Activated CD8-positive, alpha-beta T cell treated with anti-CD3 and anti-CD28 coated beads for 36 hours (primary cell): Measurements from ENCODE around the gene BIRC6. TPM values are rescaled to one million over a fixed set of nuclear protein-coding genes. Genes with fewer than 3 reads are reported as not detected.

ENCODE experiments used
- ATAC-seq: fragments of 200-7000 bp; cut with Tn5 transposase; one replicate; pipeline ENCODE4 v1.10.0; 2021; ENCODE audit warnings: mild to moderate bottlenecking, moderate library complexity
- CTCF ChIA-PET: fragments of 350-600 bp; sonication (Branson Sonifier 250); formaldehyde crosslinking; loops from one replicate; lab custom pipeline; 2021; ENCODE audit warnings: antibody characterized with exemption; lab: Charles Lee
- POLR2A ChIA-PET: fragments of 350-600 bp; sonication (Branson Sonifier 250); formaldehyde crosslinking; loops from one replicate; lab custom pipeline; 2021; ENCODE audit warnings: antibody characterized with exemption; lab: Charles Lee
- DNase-seq: peaks from one replicate; pipeline ENCODE4 v3.0.0-alpha.2; 2020
- H3K27ac Mint-ChIP-seq: one replicate; pipeline ENCODE4 v1.8.0; 2021; ENCODE audit warnings: mild to moderate bottlenecking, mixed read lengths
- H3K27me3 Mint-ChIP-seq: one replicate; pipeline ENCODE4 v1.8.0; 2021; ENCODE audit warnings: mixed read lengths
- H3K36me3 Mint-ChIP-seq: one replicate; pipeline ENCODE4 v1.8.0; 2021; ENCODE audit warnings: low read depth, mixed read lengths
- H3K4me1 Mint-ChIP-seq: one replicate; pipeline ENCODE4 v1.8.0; 2021; ENCODE audit warnings: low read depth, mixed read lengths
- H3K4me3 Mint-ChIP-seq: one replicate; pipeline ENCODE4 v1.8.0; 2021; ENCODE audit warnings: mild to moderate bottlenecking, moderate library complexity, mixed read lengths
- H3K9me3 Mint-ChIP-seq: one replicate; pipeline ENCODE4 v1.8.0; 2021; ENCODE audit warnings: mixed read lengths
- CTCF ChIP-seq: fragments of 200-600 bp; IDR thresholded peaks from one replicate; pipeline ENCODE4 v1.8.0; 2022; ENCODE audit warnings: antibody characterized with exemption, mild to moderate bottlenecking
- intact Hi-C: fragments of 100-400 bp; cut with micrococcal nuclease; formaldehyde crosslinking; loops from one replicate; pipeline ENCODE4 v1.10.0; 2022
- total RNA-seq, 2 experiments: library from RNA; stranded (reverse); gene quantifications; one replicate each; pipeline ENCODE4 v1.2.3, GENCODE V29; 2021

The BIRC6 gene
- total RNA-seq, 2 experiments from 2014 or later = 68.8 to 69.6 TPM

- Mint-ChIP-seq H3K4me1 (peaks cover 3% of the 10 kb centered on the region), H3K4me3 (no peak overlapping the region), H3K27me3 (no peaks in the 10 kb centered on the region), H3K27ac (no peak overlapping the region), H3K9me3 (no peaks in the 10 kb centered on the region), H3K36me3 (peaks cover 55% of the 10 kb centered on the region)
- ATAC-seq (no peak), DNase-seq (no peak)
- intact Hi-C loops = no loop called here
- TF ChIP-seq CTCF = no peak
- ChIA-PET CTCF (no interaction called here), POLR2A (interaction anchor here (0.6 kb wide), 1 partner anchor 15 kb away, joined by 3 read pairs; no protein-coding TSS in a partner anchor)
Observed at GRCh38 chr2:32446369-32446768, 89.5 kb downstream of the BIRC6 start.

- H3K4me3 Mint-ChIP-seq = no peak overlapping the region
- DNase-seq (no peak), ATAC-seq (no peak)
- no peak for TF ChIP-seq CTCF
- no peaks in the 10 kb centered on the region for H3K9me3 Mint-ChIP-seq
- peaks cover 4% of the 10 kb centered on the region for H3K4me1 Mint-ChIP-seq
- no peak overlapping the region for H3K27ac Mint-ChIP-seq
- peaks cover 37% of the 10 kb centered on the region for H3K36me3 Mint-ChIP-seq
- CTCF ChIA-PET = no interaction called here
- intact Hi-C loops = no loop called here
- POLR2A ChIA-PET = no interaction called here
- H3K27me3 Mint-ChIP-seq = no peaks in the 10 kb centered on the region
Observed at GRCh38 chr2:32450851-32451250, 94.0 kb downstream of the BIRC6 start.

GRCh38 chr2:32452338-32453064, 95.7 kb downstream of the BIRC6 start:
- CTCF ChIA-PET = interaction anchor here (0.7 to 1.1 kb wide), 3 partner anchors 11 to 19 kb away, joined by 3 to 5 read pairs (median 3); no protein-coding TSS in a partner anchor
- H3K27me3 Mint-ChIP-seq = no peaks in the 10 kb centered on the region
- H3K27ac Mint-ChIP-seq = no peak overlapping the region
- H3K36me3 Mint-ChIP-seq = peaks cover 38% of the 10 kb centered on the region
- no peaks in the 10 kb centered on the region for H3K9me3 Mint-ChIP-seq
- H3K4me1 Mint-ChIP-seq = peaks cover 6% of the 10 kb centered on the region
- intact Hi-C loops = no loop called here
- ATAC-seq (no peak), DNase-seq (no peak)
- no peak for TF ChIP-seq CTCF
- H3K4me3 Mint-ChIP-seq = no peak overlapping the region
- POLR2A ChIA-PET = no interaction called here

- ATAC-seq (no peak), DNase-seq (no peak)
- Mint-ChIP-seq H3K9me3 (no peaks in the 10 kb centered on the region), H3K4me1 (peaks cover 9% of the 10 kb centered on the region), H3K27me3 (no peaks in the 10 kb centered on the region), H3K27ac (no peak overlapping the region), H3K4me3 (no peak overlapping the region), H3K36me3 (peaks cover 44% of the 10 kb centered on the region)
- intact Hi-C loops = no loop called here
- POLR2A ChIA-PET = no interaction called here
- TF ChIP-seq CTCF = no peak
- CTCF ChIA-PET = interaction anchor here (0.5 to 1.0 kb wide), 3 partner anchors 12 to 28 kb away, joined by 3 to 5 read pairs (median 4); no protein-coding TSS in a partner anchor
Observed at GRCh38 chr2:32453242-32454062, 96.6 kb downstream of the BIRC6 start.
